HepG2 (cell line): Measurements from ENCODE around the gene PLXND1. TPM values are rescaled to one million over a fixed set of nuclear protein-coding genes. Genes with fewer than 3 reads are reported as not detected.

Experiments used
- ATAC-seq: fragments of 200-7000 bp; cut with Tn5 transposase; 3 replicates; pipeline ENCODE4 v1.9.1; 2020; ENCODE audit warnings: mild to moderate bottlenecking, moderate library complexity
- BruUV-seq: library from RNA; stranded (reverse); fragments of 400-500 nt; replicated peaks from 2 replicates; lab custom pipeline; 2021; lab: Mats Ljungman, UMichigan
- CTCF ChIA-PET: fragments of 300-600 bp; formaldehyde crosslinking; extraction: SDS; loops from one replicate; lab custom pipeline; 2021; ENCODE audit warnings: low total read pairs, inconsistent platforms, low intra/inter-chr PET ratio; lab: Yijun Ruan, JAX
- POLR2A ChIA-PET: fragments of 350-600 bp; sonication (Branson Sonifier 250); formaldehyde crosslinking; loops from one replicate; lab custom pipeline; 2020; ENCODE audit warnings: antibody characterized with exemption, inconsistent platforms; lab: Yijun Ruan, JAX
- DNase-seq: peaks from one replicate; pipeline ENCODE4 v3.0.0-alpha.2; 2015; ENCODE audit warnings: low spot score
- FAIRE-seq: peaks from 3 replicates; lab custom pipeline; 2011; peaks lifted over from hg19 to GRCh38; lab: Jason Lieb, UNC
- H2AFZ ChIP-seq: one replicate; pipeline ENCODE4 v1.6.1; 2011; ENCODE audit warnings: low read length, inconsistent platforms
- H3K27ac ChIP-seq: fragments of 300-600 bp; 3 replicates; pipeline ENCODE4 v1.8.0; 2011; ENCODE audit warnings: mixed run types, mild to moderate bottlenecking, mixed read lengths, low read length, inconsistent platforms; ENCODE audit not compliant: insufficient read depth; ENCODE audit errors: extremely low read length
- H3K27me3 ChIP-seq, 2 experiments: fragments of 200-600 bp in 1 of 2; 2 replicates in 1 of 2; 3 replicates in 1 of 2; pipeline versions ENCODE4 v1.6.0 to v1.8.0; 2011; ENCODE audit warnings: low read length in 2 of 2, mild to moderate bottlenecking in 2 of 2, moderate library complexity in 2 of 2, inconsistent platforms in 1 of 2; ENCODE audit not compliant: insufficient read depth in 2 of 2, control insufficient read depth in 1 of 2
- H3K36me3 ChIP-seq, 2 experiments: fragments of 200-600 bp in 1 of 2; replicated peaks in 1 of 2; 2 replicates in 1 of 2; 3 replicates in 1 of 2; pipeline versions ENCODE4 v1.5.1 to v1.8.0; 2011; ENCODE audit warnings: low read length in 2 of 2, inconsistent platforms in 1 of 2; ENCODE audit not compliant: insufficient read depth in 2 of 2, control insufficient read depth in 1 of 2
- H3K4me1 ChIP-seq: 2 replicates; pipeline ENCODE4 v1.5.1; 2012; ENCODE audit warnings: low read length, inconsistent platforms; ENCODE audit not compliant: insufficient read depth
- H3K4me2 ChIP-seq: 2 replicates; pipeline ENCODE4 v1.6.0; 2011; ENCODE audit warnings: low read depth, low read length, inconsistent platforms
- H3K4me3 ChIP-seq, 3 experiments: fragments of 200-600 bp in 1 of 3; sonication (generic), shearing (Covaris generic) in 1 of 3; replicated peaks in 1 of 3; 2 replicates each; pipeline ENCODE4 v1.5.1; 2011 to 2016; ENCODE audit warnings: low read length in 3 of 3, inconsistent platforms in 2 of 3, low read depth in 2 of 3, mild to moderate bottlenecking in 2 of 3, control low read depth in 1 of 3, mixed read lengths in 1 of 3; ENCODE audit not compliant: insufficient read depth in 1 of 3
- H3K79me2 ChIP-seq: one replicate; pipeline ENCODE4 v1.6.1; 2011; ENCODE audit warnings: low read length, inconsistent platforms; ENCODE audit not compliant: insufficient read depth
- H3K9ac ChIP-seq: 2 replicates; pipeline ENCODE4 v1.6.0; 2011; ENCODE audit warnings: mild to moderate bottlenecking, low read depth, low read length, inconsistent platforms; ENCODE audit not compliant: insufficient read depth
- H3K9me3 ChIP-seq: 2 replicates; pipeline ENCODE4 v1.5.1; 2012; ENCODE audit warnings: mild to moderate bottlenecking, low read length
- H4K20me1 ChIP-seq: 2 replicates; pipeline ENCODE4 v1.6.0; 2011; ENCODE audit warnings: inconsistent platforms, mild to moderate bottlenecking, low read length, moderate library complexity; ENCODE audit not compliant: insufficient read depth
- HNRNPK ChIP-seq: fragments of 200-400 bp; formaldehyde crosslinking; IDR thresholded peaks from 2 replicates; pipeline ENCODE4 v1.6.1; 2018; ENCODE audit warnings: low read length, low read depth, moderate library complexity, mild to moderate bottlenecking; ENCODE audit not compliant: poor library complexity, severe bottlenecking
- HOXA3 ChIP-seq: sonication (generic); formaldehyde crosslinking; IDR thresholded peaks from 2 replicates; pipeline ENCODE4 v1.5.0; 2020; ENCODE audit warnings: missing genetic modification reagents
- KDM2A ChIP-seq: sonication (generic); formaldehyde crosslinking; IDR thresholded peaks from 2 replicates; pipeline ENCODE4 v1.4.0; 2020; ENCODE audit warnings: low read depth, missing genetic modification reagents, borderline replicate concordance
- MAFG ChIP-seq: sonication (generic); formaldehyde crosslinking; IDR thresholded peaks from 2 replicates; pipeline ENCODE4 v1.5.1; 2020; ENCODE audit warnings: mild to moderate bottlenecking, missing genetic modification reagents
- MEIS2 ChIP-seq: sonication (generic); formaldehyde crosslinking; IDR thresholded peaks from 2 replicates; pipeline ENCODE4 v1.9.0; 2021; ENCODE audit warnings: mild to moderate bottlenecking, missing genetic modification reagents
- POLR2AphosphoS5 ChIP-seq: IDR thresholded peaks from 2 replicates; pipeline ENCODE4 v1.6.1; 2012; ENCODE audit warnings: low read depth, low read length
- SP4 ChIP-seq: sonication (generic); formaldehyde crosslinking; IDR thresholded peaks from 2 replicates; pipeline ENCODE4 v1.8.1; 2023; ENCODE audit warnings: mild to moderate bottlenecking, missing genetic modification reagents
- ZFP1 ChIP-seq: IDR thresholded peaks from 2 replicates; pipeline ENCODE4 v1.6.1; 2016
- ZNF432 ChIP-seq: sonication (generic); formaldehyde crosslinking; IDR thresholded peaks from 2 replicates; pipeline ENCODE4 v1.5.0; 2020; ENCODE audit warnings: missing genetic modification reagents, mild to moderate bottlenecking, borderline replicate concordance
- ZNF615 ChIP-seq: sonication (generic); formaldehyde crosslinking; IDR thresholded peaks from 2 replicates; pipeline ENCODE4 v1.5.0; 2020; ENCODE audit warnings: mild to moderate bottlenecking, missing genetic modification reagents, borderline replicate concordance
- ZNF782 ChIP-seq: sonication (generic); formaldehyde crosslinking; IDR thresholded peaks from 2 replicates; pipeline ENCODE4 v1.4.0; 2020; ENCODE audit warnings: missing genetic modification reagents, mild to moderate bottlenecking, borderline replicate concordance
- WGBS: methylation state at CpG from one replicate; pipeline ENCODE4 v1.1.6; 2017; ENCODE audit warnings: low lambda C conversion rate; 5-methylcytosine and 5-hydroxymethylcytosine counted together
- in situ Hi-C: cut with HindIII; loops from 2 replicates; pipeline ENCODE4 v1.10.0; 2017; ENCODE audit warnings: low pct_unique_long_range_greater_than_20kb; ENCODE audit not compliant: extremely low pct_ligation_motif_present
- intact Hi-C: fragments of 100-400 bp; cut with micrococcal nuclease; formaldehyde crosslinking; loops from one replicate; pipeline ENCODE4 v1.10.0; 2022; ENCODE audit not compliant: unreplicated experiment
- polyA plus RNA-seq, 8 experiments: library from polyadenylated mRNA; depleted of rRNA in 3 of 8; stranded (reverse) in 7 of 8; unstranded in 1 of 8; fragments of >200 nt; fragmentation: Illumina TruSeq in 4 of 8; extraction: Trizol in 4 of 8; gene quantifications; 2 replicates each; pipeline versions ENCODE4 v1.2.1 to v1.2.3, GENCODE V29; 2011 to 2016; ENCODE audit warnings: low read depth in 4 of 8, missing spikeins in 1 of 8, mixed read lengths in 1 of 8; ENCODE audit not compliant: insufficient read depth in 1 of 8
- total RNA-seq, 5 experiments: library from RNA; depleted of rRNA; stranded (reverse); fragments of >200 nt; fragmentation: Illumina TruSeq; extraction: Trizol; gene quantifications; 2 replicates each; pipeline ENCODE4 v1.2.3, GENCODE V29; 2016; ENCODE audit warnings: low read depth in 1 of 5
- TF ChIP-seq, protein P1 (sequence below): sonication (generic); formaldehyde crosslinking; IDR thresholded peaks from 2 replicates; pipeline ENCODE4 v1.8.1; 2022; ENCODE audit warnings: mild to moderate bottlenecking, missing genetic modification reagents
- TF ChIP-seq, protein P2 (sequence below): sonication (generic); formaldehyde crosslinking; IDR thresholded peaks from 2 replicates; pipeline ENCODE4 v1.4.0; 2020; ENCODE audit warnings: missing genetic modification reagents, mild to moderate bottlenecking, borderline replicate concordance
- TF ChIP-seq, protein P3 (sequence below): sonication (generic); formaldehyde crosslinking; IDR thresholded peaks from 2 replicates; pipeline ENCODE4 v1.4.0; 2020; ENCODE audit warnings: missing genetic modification reagents

PLXND1 gene
- total and polyA plus RNA-seq, 2 of the 13 experiments (the other 11 are each of a cell fraction or from before 2014, with no cell fraction given), result 15.9 to 42.0 TPM

DNA sequence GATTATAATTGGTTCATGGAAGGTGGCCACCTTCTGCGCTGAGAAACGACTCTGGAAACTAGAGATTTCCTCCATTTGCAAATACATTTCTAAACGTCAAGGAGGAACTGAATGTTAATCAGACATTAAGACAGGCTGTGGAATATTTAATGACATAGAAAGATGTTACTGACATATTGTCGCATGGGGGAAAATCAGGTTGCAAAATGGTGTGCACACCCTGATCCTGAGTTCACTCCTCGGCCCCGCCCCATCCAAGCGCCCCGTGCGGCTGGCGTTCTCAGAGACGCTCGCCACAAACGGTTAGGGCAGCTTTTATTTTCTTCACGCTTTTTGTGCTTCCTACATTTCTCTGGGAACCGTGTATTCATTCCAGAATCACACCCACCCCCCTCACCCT is 52.8 kb downstream of the PLXND1 start (continued):
- TF ChIP-seq HNRNPK (no peak), KDM2A (no peak), ZFP1 (CRISPR knock-in tag) (no peak)

DNA sequence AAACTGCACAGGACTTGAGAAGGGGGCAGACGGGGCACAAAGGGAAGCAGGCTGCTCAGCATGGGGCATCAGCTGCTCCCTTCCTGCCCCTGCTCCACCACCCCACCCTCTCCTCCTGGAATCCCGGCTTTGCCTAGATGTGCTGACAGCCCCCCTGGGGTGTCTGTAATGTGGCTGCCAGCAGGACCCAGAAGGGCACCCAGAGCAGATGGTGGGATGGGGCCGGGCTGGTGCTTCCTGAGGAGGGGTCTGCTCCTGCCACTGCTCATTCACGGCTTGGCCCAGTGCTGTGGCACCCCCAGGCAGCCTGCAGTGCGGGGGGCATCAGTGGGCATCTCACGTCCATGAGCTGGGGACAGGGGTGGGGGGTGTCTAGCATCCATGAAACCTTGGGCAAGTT is 53.3 kb downstream of the PLXND1 start:
- Histone ChIP-seq H3K9me3 (no peaks in the 10 kb centered on the region), H3K4me3 (no peak overlapping the region), H2AFZ (no peak overlapping the region), H3K36me3 (peaks cover 3 to 6% of the 10 kb centered on the region in 2 experiments; a peak in 3 of 5 replicates), H3K27ac (no peak overlapping the region), H3K79me2 (no peaks in the 10 kb centered on the region), H3K4me2 (no peak overlapping the region), H3K4me1 (peaks cover 42% of the 10 kb centered on the region), H4K20me1 (no peaks in the 10 kb centered on the region), H3K27me3 (no peaks in the 10 kb centered on the region), H3K9ac (no peak overlapping the region)
- ChIA-PET POLR2A (interaction anchor here (1.6 to 2.2 kb wide), 2 partner anchors 14 to 18 kb away, joined by 3 to 11 read pairs; no protein-coding TSS in a partner anchor), CTCF (no interaction called here)
- no peak for FAIRE-seq
- peak; percentile 4; the same call in 1 of the 3 replicates for ATAC-seq
- BruUV-seq, result no TSS peak
- in situ Hi-C loops (loop anchor here (5.0 kb wide), 1 partner anchor 61 kb away; no protein-coding TSS in a partner anchor), intact Hi-C loops (loop anchor here (10.0 kb wide), 1 partner anchor 58 kb away; no protein-coding TSS in a partner anchor)
- WGBS, result 100% methylated on average over 1 of the region's 6 CpGs
- TF ChIP-seq POLR2AphosphoS5 (no peak), ZNF432 (CRISPR knock-in tag) (no peak), MAFG (no peak), MEIS2 (no peak), ZNF782 (no peak), SP4 (no peak), ZNF615 (CRISPR knock-in tag) (no peak), HOXA3 (CRISPR knock-in tag) (no peak)
- TF ChIP-seq, protein P1, sequence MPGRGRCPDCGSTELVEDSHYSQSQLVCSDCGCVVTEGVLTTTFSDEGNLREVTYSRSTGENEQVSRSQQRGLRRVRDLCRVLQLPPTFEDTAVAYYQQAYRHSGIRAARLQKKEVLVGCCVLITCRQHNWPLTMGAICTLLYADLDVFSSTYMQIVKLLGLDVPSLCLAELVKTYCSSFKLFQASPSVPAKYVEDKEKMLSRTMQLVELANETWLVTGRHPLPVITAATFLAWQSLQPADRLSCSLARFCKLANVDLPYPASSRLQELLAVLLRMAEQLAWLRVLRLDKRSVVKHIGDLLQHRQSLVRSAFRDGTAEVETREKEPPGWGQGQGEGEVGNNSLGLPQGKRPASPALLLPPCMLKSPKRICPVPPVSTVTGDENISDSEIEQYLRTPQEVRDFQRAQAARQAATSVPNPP, result no peak
- TF ChIP-seq, protein P2, sequence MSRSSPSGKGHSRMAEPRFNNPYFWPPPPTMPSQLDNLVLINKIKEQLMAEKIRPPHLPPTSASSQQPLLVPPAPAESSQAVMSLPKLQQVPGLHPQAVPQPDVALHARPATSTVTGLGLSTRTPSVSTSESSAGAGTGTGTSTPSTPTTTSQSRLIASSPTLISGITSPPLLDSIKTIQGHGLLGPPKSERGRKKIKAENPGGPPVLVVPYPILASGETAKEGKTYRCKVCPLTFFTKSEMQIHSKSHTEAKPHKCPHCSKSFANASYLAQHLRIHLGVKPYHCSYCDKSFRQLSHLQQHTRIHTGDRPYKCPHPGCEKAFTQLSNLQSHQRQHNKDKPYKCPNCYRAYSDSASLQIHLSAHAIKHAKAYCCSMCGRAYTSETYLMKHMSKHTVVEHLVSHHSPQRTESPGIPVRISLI (CRISPR knock-in tag), result no peak
- TF ChIP-seq, protein P3, sequence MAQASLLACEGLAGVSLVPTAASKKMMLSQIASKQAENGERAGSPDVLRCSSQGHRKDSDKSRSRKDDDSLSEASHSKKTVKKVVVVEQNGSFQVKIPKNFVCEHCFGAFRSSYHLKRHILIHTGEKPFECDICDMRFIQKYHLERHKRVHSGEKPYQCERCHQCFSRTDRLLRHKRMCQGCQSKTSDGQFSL (CRISPR knock-in tag), result no peak
- no peak for DNase-seq
